ENCODE results near the gene TRPM8.
"Not testable (repeated sequence)": the region's sequence is repeated elsewhere in the genome, so short reads cannot be mapped to it uniquely, and the experiment has no call there.

TRPM8 gene

DNA sequence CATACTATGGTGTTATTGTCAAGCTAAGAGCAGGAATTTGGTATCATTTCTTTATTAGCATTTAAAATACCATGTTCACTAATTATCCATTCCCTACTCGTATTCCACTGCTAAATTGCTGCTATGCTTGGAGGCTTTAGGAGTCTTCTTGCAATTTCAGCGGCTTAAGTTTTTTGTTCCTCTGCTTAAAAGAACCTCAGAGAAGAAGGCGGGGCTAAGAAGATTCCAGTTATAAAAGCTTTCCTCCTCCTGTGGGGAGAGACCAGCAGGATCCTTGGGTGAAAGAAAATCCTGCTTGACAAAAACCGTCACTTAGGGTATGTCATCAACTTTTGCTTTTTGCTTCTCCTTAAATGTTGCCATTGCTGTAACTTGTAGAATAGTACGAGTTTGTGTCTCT, at the start of gene TRPM8:
TSS of gene TRPM8 (plus strand) at position 258 of the 400 bp plus-strand sequence. CDS start 9,165 bp downstream, outside the sequence.
- Histone ChIP-seq H3K4me1 (ENCODE audit: control insufficient read depth, insufficient read depth, low read length) (no peaks in the 10 kb centered on the region), H3K4me3 (ENCODE audit: low read length) (no peak within 1 kb of the TSS), H3K9ac (ENCODE audit: low read length) (no peak within 1 kb of the TSS), H3K9me3 (ENCODE audit: control insufficient read depth, low read length) (no peaks in the 10 kb centered on the region), H3K27me3 (ENCODE audit: control insufficient read depth, insufficient read depth, low read length) (peaks cover 5% of the 10 kb centered on the region), H3K36me3 (ENCODE audit: control insufficient read depth, insufficient read depth, low read length) (no peaks in the 10 kb centered on the region)

GRCh38 chr2:233867993-233868532, 49.1 kb upstream of the TRPM8 start, which contains the start of gene MSL3B:
Gene MSL3B (minus strand): TSS chr2:233868386.
- Histone ChIP-seq H3K36me3 (ENCODE audit: control insufficient read depth, insufficient read depth, low read length) (no peaks in the 10 kb centered on the region), H3K4me1 (ENCODE audit: control insufficient read depth, insufficient read depth, low read length) (no peaks in the 10 kb centered on the region), H3K9me3 (ENCODE audit: control insufficient read depth, low read length) (no peaks in the 10 kb centered on the region), H3K9ac (ENCODE audit: low read length) (peak within 1 kb of the TSS; percentile 30), H3K27me3 (ENCODE audit: control insufficient read depth, insufficient read depth, low read length) (no peaks in the 10 kb centered on the region), H3K4me3 (ENCODE audit: low read length) (peak within 1 kb of the TSS; percentile 47)

- Histone ChIP-seq H3K4me3 (ENCODE audit: low read length) (no peak overlapping the region), H3K27me3 (ENCODE audit: control insufficient read depth, insufficient read depth, low read length) (no peaks in the 10 kb centered on the region), H3K9ac (ENCODE audit: low read length) (no peak overlapping the region), H3K36me3 (ENCODE audit: control insufficient read depth, insufficient read depth, low read length) (no peaks in the 10 kb centered on the region), H3K4me1 (ENCODE audit: control insufficient read depth, insufficient read depth, low read length) (no peaks in the 10 kb centered on the region), H3K9me3 (ENCODE audit: control insufficient read depth, low read length) (no peaks in the 10 kb centered on the region)
Measured at GRCh38 chr2:233871432-233871831, 45.7 kb upstream of the TRPM8 start.

DNA sequence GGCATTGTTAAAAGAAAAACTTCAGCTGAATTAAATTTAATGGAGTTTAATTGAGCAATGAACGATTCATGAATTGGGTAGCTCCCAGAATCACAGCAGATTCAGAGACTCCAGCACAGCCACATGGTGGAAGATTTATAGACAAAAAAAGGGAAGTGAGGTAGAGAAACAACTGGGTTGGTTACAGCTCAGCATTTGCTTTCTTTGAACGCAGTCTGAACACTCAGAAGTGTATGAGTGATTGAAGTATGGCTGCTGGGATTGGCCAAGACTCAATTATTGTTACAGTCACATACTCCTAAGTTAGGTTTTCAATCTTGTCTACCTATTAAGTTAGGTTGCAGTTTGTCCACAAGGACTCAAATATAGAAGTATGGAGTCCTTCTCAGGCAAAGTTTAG, 45.0 kb upstream of the TRPM8 start:
- not testable (repeated sequence) for H3K27me3 ChIP-seq (ENCODE audit: control insufficient read depth, insufficient read depth, low read length); H3K4me3 ChIP-seq (ENCODE audit: low read length); H3K9ac ChIP-seq (ENCODE audit: low read length); H3K36me3 ChIP-seq (ENCODE audit: control insufficient read depth, insufficient read depth, low read length); H3K4me1 ChIP-seq (ENCODE audit: control insufficient read depth, insufficient read depth, low read length); H3K9me3 ChIP-seq (ENCODE audit: control insufficient read depth, low read length)

DNA sequence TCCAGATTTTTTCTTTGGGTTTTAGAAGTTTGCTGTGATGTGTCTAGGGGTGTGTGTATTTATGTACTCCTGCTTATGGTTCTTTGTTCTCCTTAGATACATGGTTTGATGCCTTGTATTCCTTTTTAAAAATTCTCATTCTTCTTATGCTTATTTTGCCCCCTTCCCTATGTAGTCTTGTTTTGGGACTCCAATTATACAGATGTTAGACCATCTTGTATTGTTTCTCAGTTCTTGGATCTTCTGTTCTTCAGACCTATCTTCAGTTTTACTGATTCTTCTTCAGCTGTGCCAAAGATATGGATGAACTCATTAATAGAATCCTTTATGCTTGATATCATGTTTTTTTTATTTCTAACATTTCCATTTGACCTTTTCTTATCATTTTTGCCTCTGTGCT, 34.8 kb upstream of the TRPM8 start:
- Histone ChIP-seq H3K36me3 (ENCODE audit: control insufficient read depth, insufficient read depth, low read length) (no peaks in the 10 kb centered on the region), H3K9me3 (ENCODE audit: control insufficient read depth, low read length) (no peaks in the 10 kb centered on the region), H3K27me3 (ENCODE audit: control insufficient read depth, insufficient read depth, low read length) (no peaks in the 10 kb centered on the region), H3K4me1 (ENCODE audit: control insufficient read depth, insufficient read depth, low read length) (no peaks in the 10 kb centered on the region), H3K4me3 (ENCODE audit: low read length) (no peak overlapping the region), H3K9ac (ENCODE audit: low read length) (no peak overlapping the region)

DNA sequence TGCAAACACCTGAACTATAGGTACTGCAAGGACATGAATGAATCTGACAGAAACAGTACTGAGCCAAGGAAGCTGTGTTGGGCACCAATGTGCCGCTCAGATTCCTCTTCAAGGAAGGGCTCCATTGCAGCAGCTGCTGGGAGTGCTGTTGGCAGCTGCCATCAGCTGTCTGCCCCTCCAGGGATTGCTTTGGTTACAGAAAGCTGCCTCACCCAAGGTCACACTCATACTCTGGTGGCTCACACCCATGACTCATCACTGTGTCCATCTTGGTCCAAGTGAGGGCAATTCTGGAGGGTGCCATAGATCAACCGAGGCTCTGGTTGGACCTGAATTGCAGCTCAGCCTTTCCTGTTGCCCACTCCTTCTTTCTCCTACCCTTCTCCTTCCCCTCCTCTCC, 24.4 kb upstream of the TRPM8 start:
- Histone ChIP-seq H3K9me3 (ENCODE audit: control insufficient read depth, low read length) (no peaks in the 10 kb centered on the region), H3K4me1 (ENCODE audit: control insufficient read depth, insufficient read depth, low read length) (no peaks in the 10 kb centered on the region), H3K9ac (ENCODE audit: low read length) (no peak overlapping the region), H3K36me3 (ENCODE audit: control insufficient read depth, insufficient read depth, low read length) (no peaks in the 10 kb centered on the region), H3K27me3 (ENCODE audit: control insufficient read depth, insufficient read depth, low read length) (no peaks in the 10 kb centered on the region), H3K4me3 (ENCODE audit: low read length) (no peak overlapping the region)

GRCh38 chr2:233896253-233896652, 20.9 kb upstream of the TRPM8 start:
- H3K27me3 ChIP-seq (ENCODE audit: control insufficient read depth, insufficient read depth, low read length); H3K9ac ChIP-seq (ENCODE audit: low read length); H3K9me3 ChIP-seq (ENCODE audit: control insufficient read depth, low read length); H3K4me1 ChIP-seq (ENCODE audit: control insufficient read depth, insufficient read depth, low read length); H3K4me3 ChIP-seq (ENCODE audit: low read length); H3K36me3 ChIP-seq (ENCODE audit: control insufficient read depth, insufficient read depth, low read length): not testable (repeated sequence)

- Histone ChIP-seq H3K4me3 (ENCODE audit: low read length) (no peak overlapping the region), H3K4me1 (ENCODE audit: control insufficient read depth, insufficient read depth, low read length) (peaks cover 19% of the 10 kb centered on the region), H3K9ac (ENCODE audit: low read length) (no peak overlapping the region), H3K9me3 (ENCODE audit: control insufficient read depth, low read length) (no peaks in the 10 kb centered on the region), H3K27me3 (ENCODE audit: control insufficient read depth, insufficient read depth, low read length) (no peaks in the 10 kb centered on the region), H3K36me3 (ENCODE audit: control insufficient read depth, insufficient read depth, low read length) (no peaks in the 10 kb centered on the region)
Measured at GRCh38 chr2:233901367-233901766, 15.8 kb upstream of the TRPM8 start.

GRCh38 chr2:233901884-233902283, 15.3 kb upstream of the TRPM8 start:
- no peak overlapping the region for H3K4me3 ChIP-seq (ENCODE audit: low read length)
- H3K9me3 ChIP-seq (ENCODE audit: control insufficient read depth, low read length): no peaks in the 10 kb centered on the region
- no peaks in the 10 kb centered on the region for H3K36me3 ChIP-seq (ENCODE audit: control insufficient read depth, insufficient read depth, low read length)
- no peak overlapping the region for H3K9ac ChIP-seq (ENCODE audit: low read length)
- H3K27me3 ChIP-seq (ENCODE audit: control insufficient read depth, insufficient read depth, low read length): no peaks in the 10 kb centered on the region
- H3K4me1 ChIP-seq (ENCODE audit: control insufficient read depth, insufficient read depth, low read length): peaks cover 19% of the 10 kb centered on the region

- Histone ChIP-seq H3K9me3 (ENCODE audit: control insufficient read depth, low read length) (no peaks in the 10 kb centered on the region), H3K4me3 (ENCODE audit: low read length) (no peak overlapping the region), H3K36me3 (ENCODE audit: control insufficient read depth, insufficient read depth, low read length) (no peaks in the 10 kb centered on the region), H3K27me3 (ENCODE audit: control insufficient read depth, insufficient read depth, low read length) (no peaks in the 10 kb centered on the region), H3K4me1 (ENCODE audit: control insufficient read depth, insufficient read depth, low read length) (peaks cover 19% of the 10 kb centered on the region), H3K9ac (ENCODE audit: low read length) (no peak overlapping the region)
Measured at GRCh38 chr2:233905945-233906344, 11.2 kb upstream of the TRPM8 start.

- no peak overlapping the region for H3K4me3 ChIP-seq (ENCODE audit: low read length)
- no peaks in the 10 kb centered on the region for H3K27me3 ChIP-seq (ENCODE audit: control insufficient read depth, insufficient read depth, low read length)
- H3K4me1 ChIP-seq (ENCODE audit: control insufficient read depth, insufficient read depth, low read length): peaks cover 7% of the 10 kb centered on the region
- no peaks in the 10 kb centered on the region for H3K36me3 ChIP-seq (ENCODE audit: control insufficient read depth, insufficient read depth, low read length)
- H3K9ac ChIP-seq (ENCODE audit: low read length): no peak overlapping the region
- no peaks in the 10 kb centered on the region for H3K9me3 ChIP-seq (ENCODE audit: control insufficient read depth, low read length)
Measured at GRCh38 chr2:233907627-233908026, 9.5 kb upstream of the TRPM8 start.

- no peaks in the 10 kb centered on the region for H3K36me3 ChIP-seq (ENCODE audit: control insufficient read depth, insufficient read depth, low read length)
- no peaks in the 10 kb centered on the region for H3K9me3 ChIP-seq (ENCODE audit: control insufficient read depth, low read length)
- H3K4me3 ChIP-seq (ENCODE audit: low read length): no peak overlapping the region
- H3K4me1 ChIP-seq (ENCODE audit: control insufficient read depth, insufficient read depth, low read length): no peaks in the 10 kb centered on the region
- H3K27me3 ChIP-seq (ENCODE audit: control insufficient read depth, insufficient read depth, low read length): peaks cover 5% of the 10 kb centered on the region
- H3K9ac ChIP-seq (ENCODE audit: low read length): no peak overlapping the region
Measured at GRCh38 chr2:233912691-233913423, 4.3 kb upstream of the TRPM8 start.
